BE2C (cell line): ENCODE results near the gene ZNRF4.

Experiments used
- DNase-seq: peaks from one replicate; pipeline ENCODE4 v3.0.0-alpha.2; 2020
- H3K27me3 ChIP-seq: fragments of 250-450 bp; sonication (Bioruptor Pico); 2 replicates; pipeline ENCODE4 v1.5.1; 2020; ENCODE audit warnings: mild to moderate bottlenecking
- H3K36me3 ChIP-seq: fragments of 250-450 bp; sonication (Bioruptor Pico); 2 replicates; pipeline ENCODE4 v1.5.1; 2020; ENCODE audit warnings: mild to moderate bottlenecking
- H3K4me1 ChIP-seq: fragments of 250-450 bp; sonication (Bioruptor Pico); 2 replicates; pipeline ENCODE4 v1.5.1; 2020
- H3K4me3 ChIP-seq: 2 replicates; pipeline ENCODE4 v1.5.1; 2011; ENCODE audit warnings: low read depth, low read length
- H3K9me3 ChIP-seq: fragments of 250-450 bp; sonication (Bioruptor Pico); 2 replicates; pipeline ENCODE4 v1.5.1; 2020
- CTCF ChIP-seq: IDR thresholded peaks from 2 replicates; pipeline ENCODE4 v1.5.1; 2012; ENCODE audit warnings: mild to moderate bottlenecking, low read depth, low read length

ZNRF4 gene

GRCh38 chr19:5473646-5474045, 18.4 kb downstream of the ZNRF4 start:
- Histone ChIP-seq H3K36me3 (no peaks in the 10 kb centered on the region), H3K9me3 (no peaks in the 10 kb centered on the region), H3K4me3 (no peak overlapping the region), H3K4me1 (no peaks in the 10 kb centered on the region), H3K27me3 (peaks cover 6% of the 10 kb centered on the region)
- no peak for TF ChIP-seq CTCF
- no peak for DNase-seq

- Histone ChIP-seq H3K4me1 (no peaks in the 10 kb centered on the region), H3K9me3 (no peaks in the 10 kb centered on the region), H3K4me3 (no peak overlapping the region), H3K36me3 (no peaks in the 10 kb centered on the region), H3K27me3 (peaks cover 11% of the 10 kb centered on the region)
- no peak for TF ChIP-seq CTCF
- no peak for DNase-seq
Measured at GRCh38 chr19:5477451-5478215, 22.4 kb downstream of the ZNRF4 start.

GRCh38 chr19:5478241-5478924, 23.2 kb downstream of the ZNRF4 start:
- Histone ChIP-seq H3K9me3 (no peaks in the 10 kb centered on the region), H3K4me1 (no peaks in the 10 kb centered on the region), H3K4me3 (no peak overlapping the region), H3K36me3 (no peaks in the 10 kb centered on the region), H3K27me3 (peaks cover 11% of the 10 kb centered on the region)
- no peak for DNase-seq
- TF ChIP-seq CTCF, result no peak

- no peaks in the 10 kb centered on the region for H3K36me3 ChIP-seq
- no peak for TF ChIP-seq CTCF
- peaks cover 11% of the 10 kb centered on the region for H3K27me3 ChIP-seq
- H3K9me3 ChIP-seq, result no peaks in the 10 kb centered on the region
- no peak overlapping the region for H3K4me3 ChIP-seq
- H3K4me1 ChIP-seq, result no peaks in the 10 kb centered on the region
- no peak for DNase-seq
Measured at GRCh38 chr19:5478925-5479588, 23.8 kb downstream of the ZNRF4 start.

- H3K27me3 ChIP-seq, result peaks cover 11% of the 10 kb centered on the region
- no peaks in the 10 kb centered on the region for H3K9me3 ChIP-seq
- H3K4me3 ChIP-seq, result no peak overlapping the region
- TF ChIP-seq CTCF, result no peak
- peak; percentile 39 for DNase-seq
- no peaks in the 10 kb centered on the region for H3K4me1 ChIP-seq
- no peaks in the 10 kb centered on the region for H3K36me3 ChIP-seq
Measured at GRCh38 chr19:5479958-5480357, 24.7 kb downstream of the ZNRF4 start.
